Ramos (cell line): ENCODE results near the gene ARHGEF17.

ENCODE experiments used
- in situ Hi-C: fragments of 300-500 bp; cut with MboI; formaldehyde crosslinking; loops from one replicate; pipeline ENCODE4 v1.14.3; 2022; ENCODE audit warnings: low sequenced_read_pairs; ENCODE audit not compliant: unreplicated experiment

The ARHGEF17 gene

GRCh38 chr11:73326929-73327811 is 19.1 kb downstream of the ARHGEF17 start:
- in situ Hi-C loops = no loop called here

- in situ Hi-C loops = no loop called here
These were observed 19.8 kb downstream of the ARHGEF17 start for GRCh38 chr11:73327812-73328364.

- in situ Hi-C loops = no loop called here
These were observed 22.6 kb downstream of the ARHGEF17 start for GRCh38 chr11:73330569-73331093.

DNA sequence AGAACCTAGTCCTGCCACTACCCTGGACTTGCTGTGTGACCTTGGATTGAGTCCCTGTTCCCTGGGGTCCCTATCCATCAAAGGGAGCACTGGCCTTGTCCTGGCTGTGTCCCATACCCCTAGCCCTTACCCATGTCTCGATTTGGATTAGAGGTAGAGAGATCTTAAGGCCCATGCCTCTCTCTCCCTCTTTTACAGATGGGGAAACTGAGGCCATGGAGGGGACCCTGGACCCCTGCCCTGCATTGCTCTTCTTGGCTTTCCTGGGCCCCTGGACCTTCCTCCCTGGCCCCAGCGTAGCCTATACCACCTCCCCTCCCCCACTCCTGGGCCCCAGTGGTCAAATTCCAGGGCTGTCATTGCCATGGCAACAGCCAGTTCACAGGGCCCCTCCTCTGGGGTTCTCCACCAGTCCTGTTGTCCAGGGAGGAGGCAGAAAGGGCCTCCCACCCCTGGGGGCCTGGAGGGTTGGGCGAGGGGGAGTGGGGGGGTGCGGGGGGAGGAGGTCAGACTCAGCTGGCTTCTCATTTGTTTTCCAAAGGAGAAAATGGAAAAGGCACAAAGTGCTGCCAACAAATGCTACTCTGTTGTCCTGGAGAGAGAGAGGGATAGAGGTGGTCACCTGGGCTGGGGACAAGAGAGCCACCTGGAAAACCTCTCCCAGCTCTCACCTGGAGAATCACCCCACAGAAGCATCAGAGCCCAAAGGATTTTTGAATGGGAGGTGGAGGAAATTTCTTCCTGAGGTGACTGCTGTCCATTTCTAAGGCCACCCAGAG is 23.3 kb downstream of the ARHGEF17 start:
- in situ Hi-C loops = no loop called here

DNA sequence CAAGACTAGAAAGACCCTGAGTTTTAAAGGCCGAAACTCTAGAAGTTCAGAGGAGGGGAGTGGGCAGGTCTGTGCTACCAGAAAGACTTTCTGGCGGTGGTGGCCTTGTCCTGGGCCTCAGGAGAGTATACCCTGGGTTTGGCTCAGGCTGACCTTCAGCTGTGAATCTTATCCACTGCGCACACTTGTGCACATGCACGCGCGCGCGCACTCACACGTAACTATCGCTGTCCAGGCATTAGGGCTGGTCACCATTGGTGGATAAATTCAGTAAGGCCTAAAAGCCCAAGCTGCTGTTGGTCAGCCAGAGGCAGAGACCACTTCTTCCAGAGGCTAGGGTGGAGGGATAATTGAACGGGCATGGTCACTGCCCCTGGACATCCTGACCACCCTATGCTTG is 25.1 kb downstream of the ARHGEF17 start:
- in situ Hi-C loops = no loop called here

- in situ Hi-C loops = no loop called here
These were observed 25.7 kb downstream of the ARHGEF17 start for GRCh38 chr11:73333640-73334383.

DNA sequence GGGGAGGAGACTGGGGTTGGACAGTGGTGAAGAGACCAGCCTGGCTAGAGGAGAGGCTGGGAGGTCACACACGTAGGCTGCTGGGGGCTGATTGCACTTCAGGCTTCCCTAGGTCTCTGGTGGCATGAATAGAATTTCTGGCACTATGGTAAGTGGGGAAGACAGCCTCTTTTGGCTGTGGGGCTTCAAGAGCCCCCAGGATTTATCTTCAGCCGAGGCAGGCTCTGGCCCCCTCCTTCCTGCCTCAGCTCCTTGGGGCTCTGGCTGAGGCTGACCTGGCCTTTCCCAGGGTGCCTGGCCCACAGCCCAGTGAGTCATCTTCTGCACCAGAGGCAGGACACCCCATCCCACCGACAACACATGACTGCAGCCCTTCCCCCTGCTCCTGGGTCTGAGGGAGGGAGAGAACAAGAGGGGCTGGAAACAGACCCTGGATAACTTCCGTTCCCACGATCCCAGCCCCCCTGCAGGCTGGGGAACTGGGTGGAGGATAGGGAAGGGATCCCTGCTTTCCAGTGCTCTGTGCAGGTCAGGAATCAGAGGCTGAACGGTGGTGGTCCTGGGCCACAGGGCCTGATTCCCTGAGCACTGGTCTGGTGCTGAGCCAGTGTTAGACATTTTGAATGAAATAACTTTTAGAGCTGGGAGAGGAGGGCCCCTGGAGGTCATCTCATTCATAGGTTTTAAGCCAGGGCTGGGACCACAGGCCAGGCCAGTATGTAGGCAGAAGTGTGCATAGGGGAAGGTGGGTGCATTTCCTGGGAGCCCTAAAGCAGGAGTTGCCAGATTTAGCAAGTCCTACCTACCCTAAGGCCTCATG is 26.5 kb downstream of the ARHGEF17 start:
- in situ Hi-C loops = no loop called here

DNA sequence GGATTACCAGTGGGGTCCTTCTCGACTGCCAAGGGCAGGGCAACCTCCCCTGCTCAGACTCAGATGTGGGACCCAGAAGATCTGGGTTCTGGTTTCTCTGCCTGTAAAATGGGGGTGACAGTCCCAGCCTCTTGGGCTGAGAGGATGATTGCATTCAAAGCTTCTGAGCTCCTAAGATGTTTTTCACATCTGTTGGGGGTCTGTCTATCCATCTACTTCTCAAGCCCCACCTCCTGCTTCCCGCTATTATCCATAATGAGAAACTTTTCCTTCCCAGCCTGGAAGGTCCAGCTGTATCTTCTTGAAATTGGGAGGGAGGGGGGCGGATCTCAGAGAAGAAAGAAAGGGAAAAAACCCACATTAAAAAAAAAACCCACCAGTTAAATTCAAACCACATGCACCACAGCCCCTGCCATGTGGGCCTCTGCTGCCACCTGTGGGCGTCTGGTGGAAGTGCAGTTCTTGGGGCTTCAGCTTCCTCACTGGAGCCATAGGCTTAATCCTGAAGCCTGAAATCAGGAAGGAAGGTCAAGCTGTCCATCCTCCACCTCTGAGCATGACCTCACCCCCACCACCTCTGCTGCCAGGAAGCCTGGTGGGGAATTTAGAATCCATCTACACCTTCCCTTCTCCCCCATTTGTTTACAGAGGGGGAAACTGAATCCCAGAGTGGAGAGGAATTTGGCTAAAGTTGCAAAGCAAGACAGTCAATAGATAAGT is 27.3 kb downstream of the ARHGEF17 start:
- in situ Hi-C loops = no loop called here

DNA sequence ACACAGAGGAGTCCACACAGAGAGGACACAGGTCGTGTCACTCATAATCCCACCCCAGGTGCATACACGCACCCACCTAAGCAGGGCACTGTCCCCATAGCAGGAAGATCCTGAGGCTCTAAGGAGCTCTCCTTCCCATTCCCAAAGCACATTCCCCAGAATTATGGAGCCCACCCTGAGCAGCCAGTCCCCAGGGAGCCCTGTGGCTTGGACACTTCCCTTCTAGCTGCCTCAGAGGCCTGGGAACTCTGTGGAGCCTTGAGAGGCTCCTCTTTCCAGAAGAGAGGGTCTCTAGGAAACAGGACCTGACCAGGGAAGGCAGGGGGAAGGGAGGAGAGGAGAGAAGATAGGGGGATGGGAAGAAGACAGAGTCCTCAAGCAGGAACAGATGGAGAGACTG is 29.8 kb downstream of the ARHGEF17 start:
- in situ Hi-C loops = no loop called here

- in situ Hi-C loops = no loop called here
These were observed 30.2 kb downstream of the ARHGEF17 start for GRCh38 chr11:73338279-73338678.

- in situ Hi-C loops = loop anchor here (5.0 to 10.0 kb wide), 2 partner anchors 43 to 315 kb away; no protein-coding TSS in a partner anchor
These were observed 32.1 kb downstream of the ARHGEF17 start for GRCh38 chr11:73340164-73340563.

DNA sequence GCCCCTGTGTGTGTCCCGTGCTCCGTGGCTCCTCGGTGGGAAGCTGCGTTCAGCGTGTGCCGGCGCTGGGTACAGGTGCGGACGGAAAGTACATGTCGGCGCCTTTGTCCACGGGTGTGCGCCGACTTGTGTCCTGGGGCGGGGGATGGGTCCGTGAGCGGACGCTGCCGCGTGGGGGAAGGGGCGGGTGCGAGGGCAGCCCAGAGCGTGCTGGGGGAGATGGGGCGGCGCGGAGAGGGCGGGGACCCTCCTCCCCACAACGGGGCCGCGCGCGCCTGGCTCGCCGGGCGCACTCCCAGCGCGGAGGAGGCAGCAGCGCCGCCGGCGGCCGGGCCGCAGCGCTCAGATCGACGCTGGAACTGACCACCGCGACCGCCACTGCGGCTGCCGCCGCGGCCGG is 34.6 kb downstream of the ARHGEF17 start:
- in situ Hi-C loops = loop anchor here (5.0 to 10.0 kb wide), 2 partner anchors 45 to 312 kb away; no protein-coding TSS in a partner anchor

- in situ Hi-C loops = loop anchor here (5.0 to 10.0 kb wide), 2 partner anchors 46 to 312 kb away; no protein-coding TSS in a partner anchor
These were observed 35.2 kb downstream of the ARHGEF17 start for GRCh38 chr11:73343076-73343873.

DNA sequence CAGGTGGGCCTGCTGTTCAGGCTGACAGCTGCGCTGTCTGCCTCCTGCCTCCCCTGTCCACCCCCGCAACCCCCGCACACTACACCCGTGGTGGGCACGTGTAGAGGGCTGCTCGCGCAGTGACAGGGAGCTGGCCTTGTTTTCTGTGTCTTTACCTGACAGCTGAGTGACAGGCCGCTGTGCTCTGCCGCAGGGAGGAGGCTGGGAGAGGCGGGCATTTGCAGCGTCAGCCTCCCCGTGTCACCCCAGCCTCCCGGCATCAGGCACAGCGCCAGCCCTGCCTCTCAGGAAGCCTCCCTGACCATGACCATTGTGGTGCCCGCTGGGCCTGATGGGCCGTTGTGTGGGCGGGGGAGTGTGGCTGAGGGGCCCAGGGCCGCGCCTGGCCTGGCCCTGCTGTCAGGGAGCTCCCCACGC is 36.1 kb downstream of the ARHGEF17 start:
- in situ Hi-C loops = loop anchor here (5.0 to 10.0 kb wide), 2 partner anchors 47 to 311 kb away; no protein-coding TSS in a partner anchor

GRCh38 chr11:73345481-73346160 is 37.5 kb downstream of the ARHGEF17 start:
- in situ Hi-C loops = loop anchor here (10.0 kb wide), 1 partner anchor 309 kb away; no protein-coding TSS in a partner anchor

DNA sequence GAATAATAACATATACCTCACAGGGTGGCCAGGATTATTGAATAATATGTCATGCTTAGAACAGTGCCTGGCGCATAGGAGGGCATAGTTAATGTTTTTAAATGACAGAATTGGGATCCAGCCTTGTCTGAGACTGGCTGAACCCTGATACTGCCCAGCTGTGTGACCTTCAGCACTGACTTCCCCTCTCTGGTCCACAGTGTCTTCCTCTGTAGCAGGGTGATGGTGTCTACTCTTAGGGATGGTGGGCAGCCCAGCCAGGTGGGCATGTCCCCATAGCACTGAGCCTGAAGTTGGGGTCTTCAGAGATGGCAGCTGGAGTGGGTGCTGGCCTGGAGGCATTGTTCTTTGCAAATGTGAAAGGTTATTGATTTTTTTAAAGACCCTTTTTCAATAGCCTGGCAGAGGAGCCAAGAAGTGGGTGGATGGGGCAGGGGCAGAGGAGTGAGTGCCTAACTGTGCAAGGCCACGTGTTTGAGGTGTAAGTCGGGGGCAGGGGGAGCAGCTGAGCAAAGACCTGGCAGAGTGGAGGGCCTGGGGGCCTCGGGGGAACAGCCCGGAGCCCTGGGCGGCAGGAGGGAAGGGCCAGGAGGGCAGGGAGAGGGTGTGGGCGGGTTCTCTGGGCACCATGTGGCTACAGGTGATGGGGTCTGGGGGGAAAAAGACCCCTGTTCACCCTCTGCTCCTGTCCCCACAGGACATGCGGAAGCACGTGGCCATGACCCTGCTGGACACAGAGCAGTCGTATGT is 38.3 kb downstream of the ARHGEF17 start:
- in situ Hi-C loops = loop anchor here (10.0 kb wide), 1 partner anchor 308 kb away; no protein-coding TSS in a partner anchor
